Activated CD4-positive, alpha-beta memory T cell treated with anti-CD3 and anti-CD28 coated beads, Interleukin-2, amount 10 ng/mL, durations not matched to agents 7 days and 5 days (primary cell): ENCODE data around the gene SDK1. TPM values are rescaled to one million over a fixed set of nuclear protein-coding genes. Genes with fewer than 3 reads are reported as not detected.

Experiments
- CTCF ChIA-PET: fragments of 350-600 bp; sonication (Branson Sonifier 250); formaldehyde crosslinking; loops from one replicate; lab custom pipeline; 2021; ENCODE audit warnings: antibody characterized with exemption, inconsistent platforms; lab: Charles Lee
- POLR2A ChIA-PET: fragments of 350-600 bp; sonication (Branson Sonifier 250); formaldehyde crosslinking; loops from one replicate; lab custom pipeline; 2021; ENCODE audit warnings: antibody characterized with exemption; lab: Charles Lee
- DNase-seq: peaks from one replicate; pipeline ENCODE4 v3.0.0-alpha.2; 2020
- H3K27ac Mint-ChIP-seq: one replicate; pipeline ENCODE4 v1.8.0; 2021; ENCODE audit warnings: mild to moderate bottlenecking, mixed read lengths
- H3K27me3 Mint-ChIP-seq: one replicate; pipeline ENCODE4 v1.8.0; 2021; ENCODE audit warnings: mixed read lengths
- H3K36me3 Mint-ChIP-seq: one replicate; pipeline ENCODE4 v1.8.0; 2021; ENCODE audit warnings: low read depth, mixed read lengths
- H3K4me1 Mint-ChIP-seq: one replicate; pipeline ENCODE4 v1.8.0; 2021; ENCODE audit warnings: mixed read lengths
- H3K4me3 Mint-ChIP-seq: one replicate; pipeline ENCODE4 v1.8.0; 2021; ENCODE audit warnings: mild to moderate bottlenecking, mixed read lengths
- H3K9me3 Mint-ChIP-seq: one replicate; pipeline ENCODE4 v1.8.0; 2021; ENCODE audit warnings: mixed read lengths
- total RNA-seq, 2 experiments: library from RNA; stranded (reverse); gene quantifications; one replicate each; pipeline ENCODE4 v1.2.3, GENCODE V29; 2021

Gene SDK1
- total RNA-seq, 2 experiments from 2014 or later = 0.03 to 0.05 TPM

DNA sequence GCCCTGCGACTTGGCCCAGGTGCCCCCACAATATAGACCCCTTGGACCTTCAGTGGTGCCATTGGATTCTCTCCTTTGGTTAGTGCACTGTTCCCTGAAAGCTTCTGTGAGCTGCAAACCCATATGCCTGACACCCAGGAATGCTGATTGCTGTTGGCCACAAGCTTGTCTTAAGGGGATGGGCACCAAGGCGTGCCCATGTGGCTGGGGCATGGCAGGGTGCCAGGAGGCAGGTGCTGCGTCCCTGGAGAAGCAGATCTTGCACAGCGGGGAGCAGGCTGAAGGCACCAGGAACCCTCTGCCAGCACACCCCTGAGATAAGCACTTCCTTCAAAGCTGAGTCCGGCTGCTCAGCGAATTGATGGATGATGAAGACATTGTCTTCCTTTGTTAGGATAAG lies 411.8 kb downstream of the SDK1 start:
- no peak for DNase-seq
- peaks cover 1% of the 10 kb centered on the region for H3K27me3 Mint-ChIP-seq
- no peaks in the 10 kb centered on the region for H3K36me3 Mint-ChIP-seq
- H3K27ac Mint-ChIP-seq = no peak overlapping the region
- H3K4me1 Mint-ChIP-seq = no peaks in the 10 kb centered on the region
- ChIA-PET POLR2A (no interaction called here), CTCF (no interaction called here)
- no peaks in the 10 kb centered on the region for H3K9me3 Mint-ChIP-seq
- no peak overlapping the region for H3K4me3 Mint-ChIP-seq

DNA sequence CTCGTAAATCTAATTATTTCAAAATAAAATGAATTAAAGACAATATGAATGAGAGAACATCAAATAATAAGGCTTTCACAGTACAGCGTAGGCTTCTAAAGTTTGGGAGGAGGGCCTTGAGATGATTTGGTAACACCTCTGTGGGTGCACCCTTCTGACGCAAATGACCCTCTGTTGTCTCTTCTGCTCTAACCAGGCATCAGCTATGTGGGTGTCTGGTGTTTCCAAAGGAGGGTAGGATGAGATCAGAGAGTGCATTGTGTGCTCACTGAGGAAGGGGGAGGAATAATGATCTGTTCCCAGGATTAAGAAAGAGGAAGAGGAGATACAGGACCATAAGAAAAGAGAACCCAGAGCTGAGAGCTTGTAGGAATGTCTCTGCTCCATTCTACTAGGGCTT lies 420.4 kb downstream of the SDK1 start:
- Mint-ChIP-seq H3K4me1 (no peaks in the 10 kb centered on the region), H3K4me3 (no peak overlapping the region), H3K27ac (no peak overlapping the region), H3K27me3 (peaks cover 2% of the 10 kb centered on the region), H3K36me3 (no peaks in the 10 kb centered on the region), H3K9me3 (no peaks in the 10 kb centered on the region)
- no peak for DNase-seq
- CTCF ChIA-PET = no interaction called here
- POLR2A ChIA-PET = no interaction called here

DNA sequence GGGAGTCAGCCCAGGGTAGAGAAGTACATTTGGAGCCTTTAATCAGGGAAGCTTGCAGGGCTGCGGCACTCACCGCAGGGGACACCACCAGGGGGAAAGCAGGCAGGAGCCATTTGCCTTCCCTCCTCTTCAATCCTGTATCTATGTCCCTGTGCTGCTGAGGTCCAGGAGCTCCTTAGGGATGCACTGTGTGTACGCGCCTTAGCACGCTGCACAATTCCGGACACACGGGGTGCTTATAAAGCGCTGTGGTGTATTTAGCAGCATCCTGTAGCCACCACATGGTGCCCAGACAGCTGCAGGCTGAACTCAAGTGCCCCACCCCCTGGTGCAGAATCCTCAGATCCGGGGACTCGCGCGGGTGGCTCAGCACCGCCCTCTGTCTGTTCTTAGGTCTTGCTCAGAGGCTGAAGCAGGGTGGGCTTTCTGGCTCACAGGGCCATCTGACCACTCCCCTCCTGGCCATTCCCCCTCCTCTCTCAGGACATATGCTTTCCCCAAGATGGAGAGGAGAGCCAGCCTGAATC lies 421.4 kb downstream of the SDK1 start:
- Mint-ChIP-seq H3K4me1 (no peaks in the 10 kb centered on the region), H3K36me3 (no peaks in the 10 kb centered on the region), H3K9me3 (no peaks in the 10 kb centered on the region), H3K27me3 (peaks cover 4% of the 10 kb centered on the region), H3K27ac (no peak overlapping the region), H3K4me3 (no peak overlapping the region)
- no peak for DNase-seq
- POLR2A ChIA-PET = no interaction called here
- CTCF ChIA-PET = no interaction called here

DNA sequence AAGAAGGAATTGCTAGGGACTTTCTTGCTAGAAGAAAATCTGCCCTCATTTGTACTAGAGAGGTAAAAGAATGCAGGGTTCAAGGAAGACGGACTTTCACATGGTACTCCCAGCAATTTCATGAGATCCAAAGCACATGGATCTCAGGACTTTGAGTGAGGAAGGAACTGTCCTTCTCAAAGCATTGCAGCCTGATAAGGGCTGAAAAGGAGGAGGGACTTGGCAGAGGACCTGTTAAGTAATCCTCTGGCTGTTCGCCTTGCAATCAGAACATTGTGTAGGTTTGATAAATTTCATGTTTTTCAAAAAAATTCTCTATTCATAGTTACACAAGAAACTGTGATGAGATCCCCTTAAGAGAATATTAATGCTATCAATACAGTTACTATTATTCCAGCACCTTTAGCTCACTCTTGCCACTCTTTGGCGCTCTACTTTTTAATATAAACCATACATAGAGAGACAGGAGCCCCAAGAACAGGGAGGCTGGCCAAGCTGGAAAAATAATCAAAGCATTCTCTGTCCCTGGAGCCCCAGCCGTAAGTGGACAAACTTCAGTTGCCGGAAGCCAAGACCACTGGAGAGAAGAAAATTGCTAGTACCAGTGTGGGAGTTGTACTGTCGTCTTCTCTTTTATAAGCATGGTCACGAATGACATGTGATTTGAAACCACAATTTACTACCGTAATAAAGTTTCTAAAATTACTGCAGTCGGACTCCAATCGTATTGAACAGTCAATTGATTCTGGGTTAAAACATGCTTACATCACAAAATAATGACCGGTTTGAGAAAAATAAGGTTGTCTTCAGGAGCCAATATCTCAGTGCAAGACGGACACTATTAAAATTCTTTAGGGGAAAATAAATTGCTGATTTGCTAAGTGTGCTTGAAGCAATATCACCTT lies 424.4 kb downstream of the SDK1 start:
- Mint-ChIP-seq H3K9me3 (no peaks in the 10 kb centered on the region), H3K27ac (no peak overlapping the region), H3K4me3 (no peak overlapping the region), H3K27me3 (peaks cover 2% of the 10 kb centered on the region), H3K36me3 (no peaks in the 10 kb centered on the region), H3K4me1 (no peaks in the 10 kb centered on the region)
- no peak for DNase-seq
- ChIA-PET POLR2A (no interaction called here), CTCF (no interaction called here)

DNA sequence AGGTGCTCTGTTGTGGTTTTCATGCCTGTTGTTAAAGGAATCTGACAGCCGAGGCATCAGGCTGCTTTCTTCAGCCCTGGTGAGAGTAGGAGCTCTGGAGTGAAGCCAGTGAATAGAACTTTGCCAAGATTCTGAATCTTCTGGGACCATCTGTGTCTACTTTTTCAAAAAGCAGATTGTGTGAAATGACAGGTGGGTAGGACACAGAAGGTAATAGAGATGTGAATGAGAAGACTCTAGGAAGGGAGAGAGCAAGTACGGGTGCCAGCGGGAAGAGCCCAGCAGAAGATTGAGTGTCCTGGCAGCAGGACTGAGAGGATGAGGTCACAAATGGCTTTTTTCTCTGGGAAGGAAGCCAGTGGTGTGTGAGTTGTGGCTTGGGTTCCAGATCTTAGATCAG lies 429.2 kb downstream of the SDK1 start:
- H3K9me3 Mint-ChIP-seq = no peaks in the 10 kb centered on the region
- DNase-seq = no peak
- CTCF ChIA-PET = no interaction called here
- H3K36me3 Mint-ChIP-seq = no peaks in the 10 kb centered on the region
- no peaks in the 10 kb centered on the region for H3K4me1 Mint-ChIP-seq
- peaks cover 2% of the 10 kb centered on the region for H3K27me3 Mint-ChIP-seq
- POLR2A ChIA-PET = no interaction called here
- no peak overlapping the region for H3K27ac Mint-ChIP-seq
- no peak overlapping the region for H3K4me3 Mint-ChIP-seq

DNA sequence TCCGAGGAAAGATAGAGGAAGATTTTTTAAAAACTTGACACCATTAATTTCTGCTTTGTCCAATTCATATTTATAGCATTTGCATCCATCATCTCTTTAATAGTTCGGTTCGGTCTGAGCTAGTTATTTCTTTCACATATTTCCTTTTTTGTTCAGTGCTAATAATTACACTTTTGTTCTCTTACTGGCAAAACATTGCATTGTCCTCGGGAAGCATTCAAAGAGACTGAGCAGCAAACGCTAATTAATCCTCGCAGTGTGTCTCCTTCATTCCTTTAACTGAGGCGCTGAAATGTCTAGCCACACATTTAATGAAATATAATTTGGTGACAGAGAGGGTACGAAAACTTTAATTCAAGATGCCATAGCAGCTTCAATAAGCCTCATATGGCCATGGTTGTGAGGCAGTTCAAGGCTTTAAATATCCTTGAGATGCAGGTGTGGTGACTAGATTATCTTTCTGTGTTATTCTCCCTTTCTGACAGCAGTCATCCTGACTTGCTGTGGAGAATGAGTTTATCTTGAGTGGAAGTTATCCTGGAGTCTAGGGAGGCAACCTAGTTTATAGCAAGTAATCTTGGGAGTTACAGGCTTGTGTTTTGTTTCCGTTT lies 431.4 kb downstream of the SDK1 start:
- Mint-ChIP-seq H3K27ac (no peak overlapping the region), H3K27me3 (no peaks in the 10 kb centered on the region), H3K36me3 (no peaks in the 10 kb centered on the region), H3K4me3 (no peak overlapping the region), H3K4me1 (no peaks in the 10 kb centered on the region), H3K9me3 (no peaks in the 10 kb centered on the region)
- no peak for DNase-seq
- ChIA-PET POLR2A (no interaction called here), CTCF (no interaction called here)

DNA sequence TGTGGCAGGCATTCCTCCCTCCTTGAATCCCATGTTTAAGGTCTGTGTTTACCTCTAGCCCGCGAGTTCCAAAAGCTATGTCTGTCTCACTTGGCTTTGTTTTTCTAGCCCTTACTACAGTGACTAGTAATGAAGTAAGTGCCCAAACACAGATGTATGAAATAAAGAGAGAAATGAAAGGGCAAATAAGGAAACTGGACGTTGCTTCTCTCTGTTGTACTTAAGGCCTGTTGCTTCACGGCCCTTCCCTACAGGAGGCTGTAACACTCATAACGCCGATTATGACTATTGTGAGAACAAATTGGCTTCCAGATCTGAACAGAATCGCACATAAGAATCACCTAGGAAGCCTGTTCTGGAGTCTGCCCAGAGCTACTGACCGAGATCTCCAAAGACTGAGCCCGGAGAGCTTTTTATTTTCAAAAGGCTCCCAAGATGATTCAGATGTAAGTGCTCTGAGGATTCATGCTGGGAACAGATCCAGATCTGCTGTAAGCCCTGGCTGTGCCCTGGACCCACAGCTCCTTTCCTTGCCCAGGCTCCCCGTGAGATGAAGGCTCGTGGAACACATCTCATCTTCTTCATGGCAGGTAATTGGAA lies 432.6 kb downstream of the SDK1 start:
- no peak for DNase-seq
- ChIA-PET CTCF (no interaction called here), POLR2A (no interaction called here)
- H3K27ac Mint-ChIP-seq = no peak overlapping the region
- no peaks in the 10 kb centered on the region for H3K36me3 Mint-ChIP-seq
- no peak overlapping the region for H3K4me3 Mint-ChIP-seq
- no peaks in the 10 kb centered on the region for H3K27me3 Mint-ChIP-seq
- H3K9me3 Mint-ChIP-seq = no peaks in the 10 kb centered on the region
- no peaks in the 10 kb centered on the region for H3K4me1 Mint-ChIP-seq

DNA sequence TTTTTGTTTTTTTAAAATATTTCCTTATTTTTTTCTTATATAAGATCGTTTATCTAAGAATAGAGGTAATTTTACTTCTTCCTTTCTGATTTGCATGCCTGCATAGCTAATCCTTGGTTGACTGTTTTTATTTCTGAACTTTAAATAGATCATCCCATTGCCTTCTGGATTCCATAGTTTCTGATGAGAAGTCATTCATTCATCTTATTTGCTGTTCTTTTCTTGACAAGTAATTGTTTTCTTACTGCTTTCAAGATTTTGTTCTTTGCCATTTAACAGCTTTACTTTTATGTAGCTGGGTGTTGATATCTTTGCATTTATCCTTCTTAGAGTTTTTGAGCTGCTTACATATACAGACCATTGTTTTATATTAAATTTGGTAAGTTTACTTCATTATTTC lies 437.9 kb downstream of the SDK1 start:
- no peak for DNase-seq
- CTCF ChIA-PET = no interaction called here
- H3K4me1 Mint-ChIP-seq = no peaks in the 10 kb centered on the region
- H3K4me3 Mint-ChIP-seq = no peak overlapping the region
- no peak overlapping the region for H3K27ac Mint-ChIP-seq
- POLR2A ChIA-PET = no interaction called here
- no peaks in the 10 kb centered on the region for H3K27me3 Mint-ChIP-seq
- no peaks in the 10 kb centered on the region for H3K36me3 Mint-ChIP-seq
- H3K9me3 Mint-ChIP-seq = peaks cover 2% of the 10 kb centered on the region

DNA sequence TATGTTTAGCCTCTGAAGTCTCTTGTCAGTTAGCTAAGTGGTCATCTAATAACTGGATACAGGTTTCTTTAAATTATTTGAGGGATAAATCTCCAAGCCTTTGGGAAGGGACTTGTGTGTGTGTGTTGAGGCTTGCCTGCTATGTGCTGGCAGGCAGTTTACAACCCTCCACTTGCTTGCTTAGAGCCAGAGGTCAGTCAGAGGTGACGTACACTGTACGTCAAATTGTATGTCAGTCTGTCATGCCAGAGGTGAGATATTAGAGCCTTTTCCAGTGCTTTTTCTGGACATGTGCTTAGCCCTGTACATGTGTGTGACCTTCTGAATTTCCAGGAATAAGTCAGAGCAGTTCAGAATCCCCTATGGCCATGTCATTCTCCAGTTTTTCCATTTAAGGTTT lies 438.9 kb downstream of the SDK1 start:
- no peaks in the 10 kb centered on the region for H3K4me1 Mint-ChIP-seq
- H3K4me3 Mint-ChIP-seq = no peak overlapping the region
- no peak overlapping the region for H3K27ac Mint-ChIP-seq
- peaks cover 2% of the 10 kb centered on the region for H3K9me3 Mint-ChIP-seq
- no peaks in the 10 kb centered on the region for H3K27me3 Mint-ChIP-seq
- H3K36me3 Mint-ChIP-seq = no peaks in the 10 kb centered on the region
- CTCF ChIA-PET = no interaction called here
- no peak for DNase-seq
- POLR2A ChIA-PET = no interaction called here

DNA sequence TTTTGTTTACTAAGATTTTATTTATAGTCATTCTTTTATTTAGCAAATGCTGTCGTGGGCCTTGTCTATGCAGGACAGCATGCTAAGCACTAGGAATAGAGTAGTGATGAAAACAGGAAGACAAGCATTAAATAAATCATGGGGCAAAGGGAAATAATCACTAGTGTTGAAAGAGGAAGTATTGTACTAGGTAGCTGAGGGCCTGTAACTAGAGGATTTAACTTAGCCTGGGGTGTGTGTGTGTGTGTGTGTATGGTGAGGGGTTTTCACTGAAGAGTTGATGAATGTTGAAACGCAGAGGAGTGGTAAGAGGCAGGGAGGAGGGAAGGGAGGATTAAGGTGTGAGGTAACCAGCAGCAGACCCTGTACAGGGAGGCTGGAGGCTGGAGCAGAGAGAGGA lies 446.4 kb downstream of the SDK1 start:
- POLR2A ChIA-PET = no interaction called here

DNA sequence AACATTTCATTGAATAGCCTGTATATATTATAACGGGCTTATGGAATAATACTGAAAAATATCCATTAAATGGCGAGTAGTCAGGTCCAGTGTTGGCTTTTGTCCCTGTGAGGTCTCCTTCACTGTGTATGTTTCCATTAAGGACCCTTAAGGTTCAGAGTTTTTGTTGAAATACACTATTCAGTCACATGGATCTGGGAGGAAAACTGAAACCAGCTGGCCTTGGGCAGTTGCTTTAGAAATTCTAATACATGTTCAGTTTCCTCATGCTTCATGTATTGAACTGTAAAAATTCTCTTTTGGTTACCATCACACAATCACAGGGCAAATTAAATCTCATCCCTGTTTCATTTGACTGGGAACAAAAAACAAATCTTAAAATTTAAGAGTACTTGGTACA lies 447.3 kb downstream of the SDK1 start:
- CTCF ChIA-PET = no interaction called here
- no peak for DNase-seq
- H3K27me3 Mint-ChIP-seq = peaks cover 3% of the 10 kb centered on the region
- no peaks in the 10 kb centered on the region for H3K9me3 Mint-ChIP-seq
- H3K36me3 Mint-ChIP-seq = no peaks in the 10 kb centered on the region
- H3K4me3 Mint-ChIP-seq = no peak overlapping the region
- H3K4me1 Mint-ChIP-seq = no peaks in the 10 kb centered on the region
- POLR2A ChIA-PET = no interaction called here
- H3K27ac Mint-ChIP-seq = no peak overlapping the region

More for the DNA sequence above, 446.4 kb downstream of the SDK1 start:
- Mint-ChIP-seq H3K4me1 (no peaks in the 10 kb centered on the region), H3K27ac (no peak overlapping the region), H3K27me3 (peaks cover 3% of the 10 kb centered on the region), H3K9me3 (no peaks in the 10 kb centered on the region), H3K36me3 (no peaks in the 10 kb centered on the region), H3K4me3 (no peak overlapping the region)
- no peak for DNase-seq
- CTCF ChIA-PET = no interaction called here

DNA sequence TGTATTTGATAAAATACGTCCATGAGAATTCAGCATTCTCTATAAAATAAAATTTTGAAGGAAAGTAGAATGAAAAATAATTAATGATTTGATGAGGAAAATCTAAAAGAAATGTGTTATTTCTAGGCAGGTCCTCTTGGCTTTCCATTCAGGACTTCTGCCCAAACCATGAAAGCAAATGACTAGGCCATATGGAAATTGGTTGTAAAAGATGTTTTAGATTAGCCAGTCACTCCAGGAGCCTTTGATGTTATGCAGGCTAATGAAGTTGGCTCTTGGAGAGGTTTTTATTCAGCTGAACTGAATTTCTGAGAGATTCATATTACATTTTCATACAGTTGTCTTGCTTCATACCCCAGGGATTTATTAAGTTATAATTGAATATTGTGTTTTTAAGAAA lies 452.8 kb downstream of the SDK1 start:
- ChIA-PET POLR2A (no interaction called here), CTCF (no interaction called here)
- Mint-ChIP-seq H3K9me3 (no peaks in the 10 kb centered on the region), H3K4me3 (no peak overlapping the region), H3K36me3 (no peaks in the 10 kb centered on the region), H3K27me3 (no peaks in the 10 kb centered on the region), H3K27ac (no peak overlapping the region), H3K4me1 (no peaks in the 10 kb centered on the region)
- no peak for DNase-seq

DNA sequence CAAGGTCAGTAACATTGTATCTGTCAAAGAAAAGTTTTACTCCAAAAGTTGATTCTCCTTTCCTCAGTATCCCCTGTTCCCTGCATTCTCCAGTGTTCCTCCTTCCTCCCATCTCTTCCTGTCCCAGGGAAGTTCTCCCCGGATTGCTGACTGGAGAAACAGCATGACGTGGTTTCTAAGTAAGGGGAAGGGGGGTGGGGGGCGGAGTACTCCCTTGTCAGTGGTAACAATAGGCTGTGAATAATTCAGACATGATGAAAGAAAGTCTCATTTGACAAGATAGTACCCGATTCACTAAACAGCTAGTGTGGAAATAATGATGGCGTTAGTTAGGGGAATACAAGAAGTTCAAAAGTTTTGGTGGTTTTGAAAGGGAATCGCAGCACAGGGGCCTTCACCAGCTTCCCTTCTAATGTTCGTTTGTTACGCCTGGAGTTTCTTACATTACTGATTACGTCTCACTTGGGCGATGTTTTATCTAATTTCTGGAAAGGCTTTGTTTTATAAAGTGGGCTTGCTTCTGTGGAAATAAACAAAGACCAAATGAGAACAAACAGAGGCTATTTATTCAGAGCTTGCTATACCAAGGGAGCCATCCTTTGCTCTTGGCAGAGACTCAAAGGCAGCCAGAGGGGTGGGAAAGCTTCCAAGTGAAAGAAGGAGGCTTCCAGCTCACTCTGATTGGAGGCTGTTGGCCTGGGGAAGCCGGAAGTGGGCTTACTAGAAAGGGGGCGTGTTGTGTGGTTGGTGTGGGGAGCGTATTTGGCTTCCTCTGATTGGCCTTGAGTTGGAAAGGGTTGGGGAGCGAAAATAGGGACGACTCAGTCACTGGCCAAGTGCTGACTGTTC lies 453.7 kb downstream of the SDK1 start:
- no peaks in the 10 kb centered on the region for H3K4me1 Mint-ChIP-seq
- no peaks in the 10 kb centered on the region for H3K36me3 Mint-ChIP-seq
- POLR2A ChIA-PET = no interaction called here
- H3K27ac Mint-ChIP-seq = no peak overlapping the region
- H3K27me3 Mint-ChIP-seq = no peaks in the 10 kb centered on the region
- CTCF ChIA-PET = no interaction called here
- H3K9me3 Mint-ChIP-seq = no peaks in the 10 kb centered on the region
- no peak for DNase-seq
- no peak overlapping the region for H3K4me3 Mint-ChIP-seq
